GF-D8 (cell line): ENCODE data around the gene PSMC3IP.

ENCODE experiments used
- DNase-seq: peaks from one replicate; lab custom pipeline; 2025; lab: John Stamatoyannopoulos, UW

PSMC3IP gene

GRCh38 chr17:42585353-42585752 lies 7.8 kb upstream of the PSMC3IP start:
- DNase-seq, result peak; percentile 34

GRCh38 chr17:42584880-42585279 lies 7.4 kb upstream of the PSMC3IP start:
- no peak for DNase-seq

- DNase-seq, result no peak
Observed at GRCh38 chr17:42581744-42582270, 4.3 kb upstream of the PSMC3IP start.

GRCh38 chr17:42579794-42580551 lies 2.4 kb upstream of the PSMC3IP start:
- no peak for DNase-seq

- peak; percentile 72 for DNase-seq
Observed at GRCh38 chr17:42578282-42578869, 847 bp upstream of the PSMC3IP start.

GRCh38 chr17:42577140-42577531 lies 393 bp downstream of the PSMC3IP start:
- no peak for DNase-seq

GRCh38 chr17:42574463-42574862 lies 3.1 kb downstream of the PSMC3IP start:
- no peak for DNase-seq

GRCh38 chr17:42573095-42573494 lies 4.4 kb downstream of the PSMC3IP start:
- no peak for DNase-seq

- no peak for DNase-seq
Observed at GRCh38 chr17:42571435-42572225, 5.9 kb downstream of the PSMC3IP start.

GRCh38 chr17:42568341-42569111 lies 9.0 kb downstream of the PSMC3IP start:
- no peak for DNase-seq

GRCh38 chr17:42566883-42567573 lies 10.5 kb downstream of the PSMC3IP start, which contains the start of gene MLX:
Gene MLX, plus strand, starts transcription at chr17:42567100. Its CDS starts 25 bp downstream, at chr17:42567125.
- peak; percentile 70 for DNase-seq

- DNase-seq, result no peak
Observed at GRCh38 chr17:42566215-42566882, 11.2 kb downstream of the PSMC3IP start.

GRCh38 chr17:42565523-42566214 lies 11.9 kb downstream of the PSMC3IP start:
- no peak for DNase-seq

- DNase-seq, result no peak
Observed at GRCh38 chr17:42564815-42565522, 12.6 kb downstream of the PSMC3IP start.

- no peak for DNase-seq
Observed at GRCh38 chr17:42563950-42564349, 13.6 kb downstream of the PSMC3IP start.

GRCh38 chr17:42563543-42563942 lies 14.0 kb downstream of the PSMC3IP start:
- DNase-seq, result no peak

GRCh38 chr17:42563143-42563509 lies 14.4 kb downstream of the PSMC3IP start:
- no peak for DNase-seq

GRCh38 chr17:42562388-42563142 lies 15.0 kb downstream of the PSMC3IP start:
- DNase-seq, result no peak
